Liver (tissue), 9 donors: ENCODE results near the gene SLIT3. TPM values are rescaled to one million over a fixed set of nuclear protein-coding genes. Genes with fewer than 3 reads are reported as not detected.
A peak's percentile ranks its signal among the peaks of the same experiment; 100 is the strongest.

ENCODE experiments used
- DNase-seq: peaks from one replicate; pipeline ENCODE4 v3.0.0-alpha.2; 2017; ENCODE audit warnings: low spot score
- H3K27ac ChIP-seq, 2 donors: one replicate each; pipeline ENCODE4 v1.7.0; 2013; ENCODE audit warnings: inconsistent platforms in 2 of 2, low read length in 2 of 2, control low read depth in 1 of 2, low read depth in 1 of 2, mild to moderate bottlenecking in 1 of 2
- H3K27me3 ChIP-seq, 4 donors: one replicate each; pipeline versions ENCODE4 v1.6.1 to v1.7.0; 2013; ENCODE audit warnings: low read length in 3 of 4, inconsistent platforms in 1 of 4, mild to moderate bottlenecking in 1 of 4, moderate library complexity in 1 of 4; ENCODE audit not compliant: control insufficient read depth in 4 of 4, insufficient read depth in 4 of 4
- H3K36me3 ChIP-seq, 4 donors: one replicate each; pipeline versions ENCODE4 v1.6.1 to v1.7.0; 2013; ENCODE audit warnings: low read length in 3 of 4, mild to moderate bottlenecking in 3 of 4, low read depth in 1 of 4, moderate library complexity in 1 of 4; ENCODE audit not compliant: control insufficient read depth in 4 of 4, insufficient read depth in 3 of 4
- H3K4me1 ChIP-seq, 4 donors: one replicate each; pipeline versions ENCODE4 v1.6.1 to v1.7.0; 2013; ENCODE audit warnings: low read length in 3 of 4, mild to moderate bottlenecking in 3 of 4, moderate library complexity in 1 of 4; ENCODE audit not compliant: control insufficient read depth in 4 of 4, insufficient read depth in 4 of 4
- H3K4me3 ChIP-seq, 3 donors: one replicate each; pipeline versions ENCODE4 v1.6.1 to v1.7.0; 2013; ENCODE audit warnings: low read length in 3 of 3, control low read depth in 1 of 3, low read depth in 1 of 3, mild to moderate bottlenecking in 1 of 3
- H3K9ac ChIP-seq, 2 donors: one replicate each; pipeline ENCODE4 v1.7.0; 2013; ENCODE audit warnings: low read length in 2 of 2, mild to moderate bottlenecking in 2 of 2, moderate library complexity in 2 of 2, control low read depth in 1 of 2, low read depth in 1 of 2
- H3K9me3 ChIP-seq, 4 donors: one replicate each; pipeline versions ENCODE4 v1.6.1 to v1.7.0; 2013; ENCODE audit warnings: low read length in 3 of 4; ENCODE audit not compliant: control insufficient read depth in 4 of 4
- EGR1 ChIP-seq, 2 donors: IDR thresholded peaks; 2 replicates each; pipeline ENCODE4 v1.6.1; 2016 to 2018; ENCODE audit warnings: antibody characterized with exemption in 2 of 2, low read depth in 2 of 2
- FOXA1 ChIP-seq: IDR thresholded peaks from 2 replicates; pipeline ENCODE4 v1.6.1; 2016; ENCODE audit warnings: antibody characterized with exemption
- FOXA2 ChIP-seq: IDR thresholded peaks from 2 replicates; pipeline ENCODE4 v1.6.1; 2016; ENCODE audit warnings: antibody characterized with exemption
- GABPA ChIP-seq, 2 donors: IDR thresholded peaks in 1 of 2; conservative IDR thresholded peaks in 1 of 2; 2 replicates each; pipeline ENCODE4 v1.6.1; 2016; ENCODE audit warnings: antibody characterized with exemption in 2 of 2, mild to moderate bottlenecking in 1 of 2, moderate library complexity in 1 of 2
- HNF4A ChIP-seq, 2 donors: conservative IDR thresholded peaks; 2 replicates each; pipeline ENCODE4 v1.6.1; 2016; ENCODE audit warnings: antibody characterized with exemption in 2 of 2, mild to moderate bottlenecking in 2 of 2
- HNF4G ChIP-seq: IDR thresholded peaks from 2 replicates; pipeline ENCODE4 v1.6.1; 2016; ENCODE audit warnings: antibody characterized with exemption
- JUND ChIP-seq, 2 donors: IDR thresholded peaks; 2 replicates each; pipeline ENCODE4 v1.6.1; 2016; ENCODE audit warnings: antibody characterized with exemption in 2 of 2
- NR2F2 ChIP-seq: IDR thresholded peaks from 2 replicates; pipeline ENCODE4 v1.6.1; 2016; ENCODE audit warnings: antibody characterized with exemption
- RAD21 ChIP-seq, 2 donors: IDR thresholded peaks; 2 replicates each; pipeline ENCODE4 v1.6.1; 2016; ENCODE audit warnings: antibody characterized with exemption in 2 of 2, mild to moderate bottlenecking in 2 of 2
- RXRA ChIP-seq, 2 donors: IDR thresholded peaks; 2 replicates each; pipeline ENCODE4 v1.6.1; 2017 to 2018; ENCODE audit warnings: antibody characterized with exemption in 2 of 2, mild to moderate bottlenecking in 1 of 2
- SP1 ChIP-seq: IDR thresholded peaks from 2 replicates; pipeline ENCODE4 v1.6.1; 2018; ENCODE audit warnings: antibody characterized with exemption, mild to moderate bottlenecking
- YY1 ChIP-seq: IDR thresholded peaks from 2 replicates; pipeline ENCODE4 v1.6.1; 2016; ENCODE audit warnings: antibody characterized with exemption, mild to moderate bottlenecking
- WGBS: extraction: QIAGEN DNeasy Blood & Tissue Kit; methylation state at CpG from one replicate; pipeline ENCODE4 v1.1.7; 2013; 5-methylcytosine and 5-hydroxymethylcytosine counted together
- polyA plus RNA-seq, 2 donors: library from polyadenylated mRNA; stranded (reverse) in 1 of 2; unstranded in 1 of 2; fragments of 200-250 nt in 1 of 2; fragments of >200 nt in 1 of 2; fragmentation: Nextera tagmentation in 1 of 2; extraction: Ambion mirVana in 1 of 2; gene quantifications; one replicate each; pipeline versions ENCODE4 v1.2.1 to v1.2.3, GENCODE V29; 2013 to 2015
- total RNA-seq, 2 donors: library from RNA; depleted of rRNA; stranded (reverse); fragments of >200 nt; gene quantifications; one replicate each; pipeline ENCODE4 v1.2.3, GENCODE V29; 2014
- TF ChIP-seq, protein P1 (sequence below): IDR thresholded peaks from 2 replicates; pipeline ENCODE4 v1.6.1; 2016; ENCODE audit warnings: antibody characterized with exemption
- TF ChIP-seq, protein P2 (sequence below): IDR thresholded peaks from 2 replicates; pipeline ENCODE4 v1.6.1; 2016; ENCODE audit warnings: antibody characterized with exemption
- TF ChIP-seq, protein P3 (sequence below): IDR thresholded peaks from 2 replicates; pipeline ENCODE4 v1.6.1; 2016; ENCODE audit warnings: antibody characterized with exemption, mild to moderate bottlenecking
- TF ChIP-seq, protein P4 (sequence below): fragments of 150-350 bp; IDR thresholded peaks from 2 replicates; pipeline ENCODE4 v1.5.1; 2017; ENCODE audit warnings: improper control_type of control experiment, low read depth, low read length; ENCODE audit not compliant: missing input control
- TF ChIP-seq, protein P5 (sequence below): IDR thresholded peaks from 2 replicates; pipeline ENCODE4 v1.6.1; 2016; ENCODE audit warnings: antibody characterized with exemption
- donor health status: healthy.
- donor health status: healthy.
- donor health status: healthy.
- donor health status: healthy.
- donor health status: healthy.

The SLIT3 gene
- total and polyA plus RNA-seq, 4 donors: 0.61 to 1.3 (median 0.91) TPM

DNA sequence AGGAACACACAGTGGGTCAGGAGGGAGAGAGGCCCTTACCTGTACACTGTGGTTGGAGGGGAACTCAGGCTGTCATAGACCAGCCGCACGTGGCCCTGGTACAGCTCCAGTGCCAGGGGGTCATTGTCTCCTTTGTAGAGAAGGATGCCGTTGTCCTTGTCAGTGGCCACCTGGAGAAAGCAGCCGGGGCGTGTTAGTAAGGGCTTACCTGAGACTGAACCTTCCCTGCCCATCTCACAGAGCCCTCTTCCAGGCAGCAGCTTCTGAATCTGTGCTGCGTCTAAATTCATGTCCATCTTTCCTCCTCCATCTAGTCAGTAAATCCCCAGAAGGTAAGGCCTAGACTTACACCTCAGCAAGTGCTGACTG, 617.0 kb downstream of the SLIT3 start (continued):
- TF ChIP-seq HNF4G: no peak
- no peak for TF ChIP-seq RAD21 (IDR thresholded peaks at IDR 0.05)
- TF ChIP-seq, protein P1, sequence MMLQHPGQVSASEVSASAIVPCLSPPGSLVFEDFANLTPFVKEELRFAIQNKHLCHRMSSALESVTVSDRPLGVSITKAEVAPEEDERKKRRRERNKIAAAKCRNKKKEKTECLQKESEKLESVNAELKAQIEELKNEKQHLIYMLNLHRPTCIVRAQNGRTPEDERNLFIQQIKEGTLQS: no peak
- no peak for TF ChIP-seq SP1
- TF ChIP-seq, protein P2, sequence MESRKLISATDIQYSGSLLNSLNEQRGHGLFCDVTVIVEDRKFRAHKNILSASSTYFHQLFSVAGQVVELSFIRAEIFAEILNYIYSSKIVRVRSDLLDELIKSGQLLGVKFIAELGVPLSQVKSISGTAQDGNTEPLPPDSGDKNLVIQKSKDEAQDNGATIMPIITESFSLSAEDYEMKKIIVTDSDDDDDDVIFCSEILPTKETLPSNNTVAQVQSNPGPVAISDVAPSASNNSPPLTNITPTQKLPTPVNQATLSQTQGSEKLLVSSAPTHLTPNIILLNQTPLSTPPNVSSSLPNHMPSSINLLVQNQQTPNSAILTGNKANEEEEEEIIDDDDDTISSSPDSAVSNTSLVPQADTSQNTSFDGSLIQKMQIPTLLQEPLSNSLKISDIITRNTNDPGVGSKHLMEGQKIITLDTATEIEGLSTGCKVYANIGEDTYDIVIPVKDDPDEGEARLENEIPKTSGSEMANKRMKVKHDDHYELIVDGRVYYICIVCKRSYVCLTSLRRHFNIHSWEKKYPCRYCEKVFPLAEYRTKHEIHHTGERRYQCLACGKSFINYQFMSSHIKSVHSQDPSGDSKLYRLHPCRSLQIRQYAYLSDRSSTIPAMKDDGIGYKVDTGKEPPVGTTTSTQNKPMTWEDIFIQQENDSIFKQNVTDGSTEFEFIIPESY: no peak
- TF ChIP-seq FOXA1: no peak

DNA sequence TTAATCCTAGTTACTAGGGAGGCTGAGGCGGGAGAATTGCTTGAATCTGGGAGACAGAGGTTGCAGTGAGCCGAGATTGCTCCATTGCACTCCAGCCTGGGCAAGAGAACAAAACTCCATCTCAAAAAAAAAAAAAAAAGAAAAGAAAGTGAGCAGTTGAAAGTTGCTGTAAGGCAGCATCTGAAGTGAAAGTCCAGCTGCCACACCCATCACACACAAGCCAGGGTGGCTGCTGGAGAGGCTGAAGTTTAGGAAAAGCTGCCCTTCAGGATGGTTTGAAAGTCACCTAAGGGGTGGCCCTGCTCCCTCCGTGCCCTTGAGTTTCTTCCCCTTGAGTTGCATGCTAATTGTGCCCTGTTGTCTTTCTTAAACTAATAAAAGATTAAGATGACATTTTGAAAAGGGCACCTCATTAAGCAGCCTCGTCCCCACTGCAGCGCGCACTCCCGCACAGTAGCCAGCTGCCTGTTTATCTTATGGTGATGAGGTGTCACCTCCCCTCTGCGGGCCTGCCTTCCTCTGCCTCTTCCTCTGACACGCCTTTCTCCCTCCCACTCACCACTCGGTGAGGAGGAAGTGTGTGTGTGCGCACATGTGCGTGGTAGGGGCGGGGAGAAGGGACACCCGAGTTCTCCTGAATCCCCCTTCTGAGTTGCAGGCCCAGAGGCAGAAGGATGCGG, 617.6 kb downstream of the SLIT3 start:
- Histone ChIP-seq H3K4me3 (no peak overlapping the region), H3K36me3 (no peaks in the 10 kb centered on the region), H3K9ac (no peak overlapping the region), H3K27me3 (no peaks in the 10 kb centered on the region), H3K4me1 (peaks cover 2 to 18% (median 11%) of the 10 kb centered on the region in 4 donors), H3K9me3 (no peaks in the 10 kb centered on the region), H3K27ac (no peak overlapping the region)
- no peak for TF ChIP-seq RXRA (IDR thresholded peaks at IDR 0.05)
- TF ChIP-seq HNF4A (conservative IDR thresholded peaks at IDR 0.05): no peak
- TF ChIP-seq, protein P3, sequence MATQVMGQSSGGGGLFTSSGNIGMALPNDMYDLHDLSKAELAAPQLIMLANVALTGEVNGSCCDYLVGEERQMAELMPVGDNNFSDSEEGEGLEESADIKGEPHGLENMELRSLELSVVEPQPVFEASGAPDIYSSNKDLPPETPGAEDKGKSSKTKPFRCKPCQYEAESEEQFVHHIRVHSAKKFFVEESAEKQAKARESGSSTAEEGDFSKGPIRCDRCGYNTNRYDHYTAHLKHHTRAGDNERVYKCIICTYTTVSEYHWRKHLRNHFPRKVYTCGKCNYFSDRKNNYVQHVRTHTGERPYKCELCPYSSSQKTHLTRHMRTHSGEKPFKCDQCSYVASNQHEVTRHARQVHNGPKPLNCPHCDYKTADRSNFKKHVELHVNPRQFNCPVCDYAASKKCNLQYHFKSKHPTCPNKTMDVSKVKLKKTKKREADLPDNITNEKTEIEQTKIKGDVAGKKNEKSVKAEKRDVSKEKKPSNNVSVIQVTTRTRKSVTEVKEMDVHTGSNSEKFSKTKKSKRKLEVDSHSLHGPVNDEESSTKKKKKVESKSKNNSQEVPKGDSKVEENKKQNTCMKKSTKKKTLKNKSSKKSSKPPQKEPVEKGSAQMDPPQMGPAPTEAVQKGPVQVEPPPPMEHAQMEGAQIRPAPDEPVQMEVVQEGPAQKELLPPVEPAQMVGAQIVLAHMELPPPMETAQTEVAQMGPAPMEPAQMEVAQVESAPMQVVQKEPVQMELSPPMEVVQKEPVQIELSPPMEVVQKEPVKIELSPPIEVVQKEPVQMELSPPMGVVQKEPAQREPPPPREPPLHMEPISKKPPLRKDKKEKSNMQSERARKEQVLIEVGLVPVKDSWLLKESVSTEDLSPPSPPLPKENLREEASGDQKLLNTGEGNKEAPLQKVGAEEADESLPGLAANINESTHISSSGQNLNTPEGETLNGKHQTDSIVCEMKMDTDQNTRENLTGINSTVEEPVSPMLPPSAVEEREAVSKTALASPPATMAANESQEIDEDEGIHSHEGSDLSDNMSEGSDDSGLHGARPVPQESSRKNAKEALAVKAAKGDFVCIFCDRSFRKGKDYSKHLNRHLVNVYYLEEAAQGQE: no peak
- no peak for TF ChIP-seq NR2F2
- TF ChIP-seq, protein P4, sequence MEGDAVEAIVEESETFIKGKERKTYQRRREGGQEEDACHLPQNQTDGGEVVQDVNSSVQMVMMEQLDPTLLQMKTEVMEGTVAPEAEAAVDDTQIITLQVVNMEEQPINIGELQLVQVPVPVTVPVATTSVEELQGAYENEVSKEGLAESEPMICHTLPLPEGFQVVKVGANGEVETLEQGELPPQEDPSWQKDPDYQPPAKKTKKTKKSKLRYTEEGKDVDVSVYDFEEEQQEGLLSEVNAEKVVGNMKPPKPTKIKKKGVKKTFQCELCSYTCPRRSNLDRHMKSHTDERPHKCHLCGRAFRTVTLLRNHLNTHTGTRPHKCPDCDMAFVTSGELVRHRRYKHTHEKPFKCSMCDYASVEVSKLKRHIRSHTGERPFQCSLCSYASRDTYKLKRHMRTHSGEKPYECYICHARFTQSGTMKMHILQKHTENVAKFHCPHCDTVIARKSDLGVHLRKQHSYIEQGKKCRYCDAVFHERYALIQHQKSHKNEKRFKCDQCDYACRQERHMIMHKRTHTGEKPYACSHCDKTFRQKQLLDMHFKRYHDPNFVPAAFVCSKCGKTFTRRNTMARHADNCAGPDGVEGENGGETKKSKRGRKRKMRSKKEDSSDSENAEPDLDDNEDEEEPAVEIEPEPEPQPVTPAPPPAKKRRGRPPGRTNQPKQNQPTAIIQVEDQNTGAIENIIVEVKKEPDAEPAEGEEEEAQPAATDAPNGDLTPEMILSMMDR: no peak
- no peak for TF ChIP-seq FOXA1
- no peak for TF ChIP-seq HNF4G
- no peak for TF ChIP-seq FOXA2
- no peak for TF ChIP-seq RAD21 (IDR thresholded peaks at IDR 0.05)
- no peak for TF ChIP-seq YY1
- no peak for TF ChIP-seq GABPA (IDR thresholded peaks at IDR 0.05 in 1 of 2, conservative IDR thresholded peaks at IDR 0.05 in 1 of 2)
- TF ChIP-seq JUND (IDR thresholded peaks at IDR 0.05): no peak
- TF ChIP-seq EGR1 (IDR thresholded peaks at IDR 0.05; ENCODE audit: low read depth in 2 of 2): no peak
- TF ChIP-seq, protein P5, sequence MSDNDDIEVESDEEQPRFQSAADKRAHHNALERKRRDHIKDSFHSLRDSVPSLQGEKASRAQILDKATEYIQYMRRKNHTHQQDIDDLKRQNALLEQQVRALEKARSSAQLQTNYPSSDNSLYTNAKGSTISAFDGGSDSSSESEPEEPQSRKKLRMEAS: no peak
- WGBS: 81% methylated on average over 15 of the region's 15 CpGs
- DNase-seq: peak; percentile 47
